ENCODE results near the gene CLBA1. TPM values are rescaled to one million over a fixed set of nuclear protein-coding genes. Genes with fewer than 3 reads are reported as not detected.

CLBA1 gene
- total and polyA plus RNA-seq, 9 of the 15 experiments (the other 6 are each of a cell fraction or from before 2014, with no cell fraction given), result 0.04 to 3.9 (median 2.6) TPM

- H3K9ac ChIP-seq (ENCODE audit: insufficient read depth in 1 of 2, low read depth in 2 of 2, low read length in 2 of 2), result no peak overlapping the region
- CTCF ChIA-PET (ENCODE audit: low intra/inter-chr PET ratio), result no interaction called here
- H3K27me3 ChIP-seq (ENCODE audit: control insufficient read depth in 2 of 2, insufficient read depth in 2 of 2, low read length in 2 of 2), result peaks cover 12 to 60% of the 10 kb centered on the region in 2 experiments
- under 1% methylated on average over 12 of the region's 13 CpGs for WGBS (ENCODE audit: insufficient coverage, low coverage, missing lambda C conversion rate)
- no peak for DNase-seq (ENCODE audit: extremely low read depth in 1 of 4, low spot score in 3 of 4)
- BruUV-seq (replicated peaks), result no TSS peak
- POLR2A ChIA-PET, result interaction anchor here (0.5 to 0.7 kb wide), 5 partner anchors 20 to 1728 kb away, joined by 3 to 4 read pairs (median 3); no protein-coding TSS in a partner anchor
- intact Hi-C loops (cut with micrococcal nuclease) (no loop called here), in situ Hi-C loops (cut with MboI) (no loop called here)
- TF ChIP-seq MCM5 (IDR thresholded peaks at IDR 0.05; ENCODE audit: low read depth), result no peak
- no peak for TF ChIP-seq ZNF253 (CRISPR knock-in tag; conservative IDR thresholded peaks at IDR 0.05)
- TF ChIP-seq ZNF785 (CRISPR knock-in tag; IDR thresholded peaks at IDR 0.05), result no peak
- no peak overlapping the region for H3K27ac ChIP-seq (ENCODE audit: extremely low read depth, low read depth, low read length)
- H2AFZ ChIP-seq (ENCODE audit: low read depth, low read length), result no peak overlapping the region
- no peaks in the 10 kb centered on the region for H3K36me3 ChIP-seq (ENCODE audit: control insufficient read depth, insufficient read depth, low read length)
- FAIRE-seq, result no peak
- no peaks in the 10 kb centered on the region for H4K20me1 ChIP-seq (replicated peaks; ENCODE audit: control insufficient read depth, insufficient read depth, low read length)
- no peaks in the 10 kb centered on the region for H3K9me3 ChIP-seq (replicated peaks; ENCODE audit: control insufficient read depth, insufficient read depth, low read depth, low read length)
- H3K4me2 ChIP-seq (ENCODE audit: insufficient read depth, low read length), result no peak overlapping the region
- no peak overlapping the region for H3K4me3 ChIP-seq
- no peaks in the 10 kb centered on the region for H3K9me1 ChIP-seq (ENCODE audit: control insufficient read depth, insufficient read depth, low read length)
- H3K4me1 ChIP-seq (replicated peaks in 1 of 2; ENCODE audit: control insufficient read depth in 2 of 2, insufficient read depth in 2 of 2, low read length in 2 of 2), result peaks cover 0 to 4% of the 10 kb centered on the region in 2 experiments; a peak in 1 of 5 replicates
- H3K79me2 ChIP-seq (ENCODE audit: control insufficient read depth, insufficient read depth, low read length), result no peaks in the 10 kb centered on the region
- ATAC-seq, result no peak
Measured at GRCh38 chr14:104954746-104955395, 30.7 kb upstream of the CLBA1 start.

- Histone ChIP-seq H3K4me2 (ENCODE audit: insufficient read depth, low read length) (no peak overlapping the region), H4K20me1 (replicated peaks; ENCODE audit: control insufficient read depth, insufficient read depth, low read length) (no peaks in the 10 kb centered on the region), H3K27me3 (ENCODE audit: control insufficient read depth in 2 of 2, insufficient read depth in 2 of 2, low read length in 2 of 2) (peaks cover 12 to 56% of the 10 kb centered on the region in 2 experiments), H3K79me2 (ENCODE audit: control insufficient read depth, insufficient read depth, low read length) (no peaks in the 10 kb centered on the region), H3K27ac (ENCODE audit: extremely low read depth, low read depth, low read length) (no peak overlapping the region), H3K4me3 (no peak overlapping the region), H3K9me1 (ENCODE audit: control insufficient read depth, insufficient read depth, low read length) (no peaks in the 10 kb centered on the region), H3K4me1 (replicated peaks in 1 of 2; ENCODE audit: control insufficient read depth in 2 of 2, insufficient read depth in 2 of 2, low read length in 2 of 2) (peaks cover 0 to 4% of the 10 kb centered on the region in 2 experiments; a peak in 1 of 5 replicates), H2AFZ (ENCODE audit: low read depth, low read length) (no peak overlapping the region), H3K36me3 (ENCODE audit: control insufficient read depth, insufficient read depth, low read length) (no peaks in the 10 kb centered on the region), H3K9ac (ENCODE audit: insufficient read depth in 1 of 2, low read depth in 2 of 2, low read length in 2 of 2) (no peak overlapping the region), H3K9me3 (replicated peaks; ENCODE audit: control insufficient read depth, insufficient read depth, low read depth, low read length) (no peaks in the 10 kb centered on the region)
- no TSS peak for BruUV-seq (replicated peaks)
- TF ChIP-seq SOX6 (IDR thresholded peaks at IDR 0.05) (no peak), ARID3B (CRISPR knock-in tag; IDR thresholded peaks at IDR 0.05; ENCODE audit: borderline replicate concordance) (no peak), MAFK (IDR thresholded peaks at IDR 0.05; ENCODE audit: low read length) (no peak), FUS (optimal IDR thresholded peaks at IDR 0.05; ENCODE audit: low read depth, low read length) (no peak)
- ATAC-seq (no peak), DNase-seq (ENCODE audit: extremely low read depth in 1 of 4, low spot score in 3 of 4) (no peak), FAIRE-seq (no peak)
- 0% methylated on average over 2 of the region's 3 CpGs for WGBS (ENCODE audit: insufficient coverage, low coverage, missing lambda C conversion rate)
- ChIA-PET POLR2A (no interaction called here), CTCF (ENCODE audit: low intra/inter-chr PET ratio) (no interaction called here)
- intact Hi-C loops (cut with micrococcal nuclease), result no loop called here
- in situ Hi-C loops (cut with MboI), result no loop called here
Measured at GRCh38 chr14:104955396-104955770, 30.2 kb upstream of the CLBA1 start.

Data from K562 (cell line).